ENCODE results near the gene AKT3. TPM values are rescaled to one million over a fixed set of nuclear protein-coding genes. Genes with fewer than 3 reads are reported as not detected.

Gene AKT3
- total RNA-seq, 1 experiment from 2014 or later = 31.9 TPM

GRCh38 chr1:243455760-243456651 is 394.0 kb downstream of the AKT3 start:
- intact Hi-C loops (cut with micrococcal nuclease) = no loop called here
- H3K4me3 Mint-ChIP-seq (ENCODE audit: unreplicated experiment) = no peak overlapping the region
- no peaks in the 10 kb centered on the region for H3K27me3 Mint-ChIP-seq (ENCODE audit: insufficient read depth, unreplicated experiment)
- H3K9me3 Mint-ChIP-seq (ENCODE audit: unreplicated experiment) = no peaks in the 10 kb centered on the region
- no TSS peak for BruUV-seq (replicated peaks)
- no peak overlapping the region for H3K27ac Mint-ChIP-seq (ENCODE audit: low read depth, unreplicated experiment)
- H3K36me3 Mint-ChIP-seq (ENCODE audit: insufficient read depth, unreplicated experiment) = peaks cover 49% of the 10 kb centered on the region
- no peak for TF ChIP-seq CTCF (IDR thresholded peaks at IDR 0.05; ENCODE audit: unreplicated experiment)
- ChIA-PET POLR2A (no interaction called here), CTCF (interaction anchor here (1.1 kb wide), 1 partner anchor 816 kb away, joined by 3 read pairs; no protein-coding TSS in a partner anchor)
- H3K4me1 Mint-ChIP-seq (ENCODE audit: insufficient read depth, unreplicated experiment) = no peaks in the 10 kb centered on the region
- DNase-seq (ENCODE audit: unreplicated experiment) = no peak

GRCh38 chr1:243454328-243454997 is 395.6 kb downstream of the AKT3 start:
- CTCF ChIA-PET = interaction anchor here (0.6 kb wide), 3 partner anchors 107 to 815 kb away, joined by 3 read pairs; no protein-coding TSS in a partner anchor
- Mint-ChIP-seq H3K27ac (ENCODE audit: low read depth, unreplicated experiment) (peak overlapping the region; percentile 62), H3K36me3 (ENCODE audit: insufficient read depth, unreplicated experiment) (peaks cover 40% of the 10 kb centered on the region), H3K4me3 (ENCODE audit: unreplicated experiment) (no peak overlapping the region), H3K4me1 (ENCODE audit: insufficient read depth, unreplicated experiment) (no peaks in the 10 kb centered on the region), H3K9me3 (ENCODE audit: unreplicated experiment) (no peaks in the 10 kb centered on the region), H3K27me3 (ENCODE audit: insufficient read depth, unreplicated experiment) (no peaks in the 10 kb centered on the region)
- no peak for DNase-seq (ENCODE audit: unreplicated experiment)
- intact Hi-C loops (cut with micrococcal nuclease) = no loop called here
- no peak for TF ChIP-seq CTCF (IDR thresholded peaks at IDR 0.05; ENCODE audit: unreplicated experiment)
- no TSS peak for BruUV-seq (replicated peaks)
- POLR2A ChIA-PET = no interaction called here

- Mint-ChIP-seq H3K4me3 (ENCODE audit: unreplicated experiment) (no peak overlapping the region), H3K27me3 (ENCODE audit: insufficient read depth, unreplicated experiment) (no peaks in the 10 kb centered on the region), H3K4me1 (ENCODE audit: insufficient read depth, unreplicated experiment) (peaks cover 7% of the 10 kb centered on the region), H3K9me3 (ENCODE audit: unreplicated experiment) (no peaks in the 10 kb centered on the region), H3K27ac (ENCODE audit: low read depth, unreplicated experiment) (no peak overlapping the region), H3K36me3 (ENCODE audit: insufficient read depth, unreplicated experiment) (peaks cover 38% of the 10 kb centered on the region)
- intact Hi-C loops (cut with micrococcal nuclease) = no loop called here
- ChIA-PET POLR2A (interaction anchor here (0.6 kb wide), 1 partner anchor 35 kb away, joined by 3 read pairs; no protein-coding TSS in a partner anchor), CTCF (no interaction called here)
- no peak for TF ChIP-seq CTCF (IDR thresholded peaks at IDR 0.05; ENCODE audit: unreplicated experiment)
- no TSS peak for BruUV-seq (replicated peaks)
- no peak for DNase-seq (ENCODE audit: unreplicated experiment)
Measured at GRCh38 chr1:243452092-243452491, 398.0 kb downstream of the AKT3 start.

GRCh38 chr1:243449373-243449772 is 400.7 kb downstream of the AKT3 start:
- DNase-seq (ENCODE audit: unreplicated experiment) = no peak
- Mint-ChIP-seq H3K27ac (ENCODE audit: low read depth, unreplicated experiment) (no peak overlapping the region), H3K27me3 (ENCODE audit: insufficient read depth, unreplicated experiment) (no peaks in the 10 kb centered on the region), H3K36me3 (ENCODE audit: insufficient read depth, unreplicated experiment) (peaks cover 20% of the 10 kb centered on the region), H3K4me1 (ENCODE audit: insufficient read depth, unreplicated experiment) (peaks cover 8% of the 10 kb centered on the region), H3K9me3 (ENCODE audit: unreplicated experiment) (no peaks in the 10 kb centered on the region), H3K4me3 (ENCODE audit: unreplicated experiment) (no peak overlapping the region)
- no peak for TF ChIP-seq CTCF (IDR thresholded peaks at IDR 0.05; ENCODE audit: unreplicated experiment)
- BruUV-seq (replicated peaks) = no TSS peak
- CTCF ChIA-PET = interaction anchor here (0.7 to 1.5 kb wide), 3 partner anchors 39 to 823 kb away, joined by 3 to 4 read pairs (median 3); no protein-coding TSS in a partner anchor
- intact Hi-C loops (cut with micrococcal nuclease) = no loop called here
- POLR2A ChIA-PET = no interaction called here

Data from MCF 10A (cell line).